ENCODE measurements around the gene C1RL.

- no peak for TF ChIP-seq JUN (IDR thresholded peaks at IDR 0.05)
- no peak for TF ChIP-seq CTCF (IDR thresholded peaks at IDR 0.05)
- TF ChIP-seq POLR2A (IDR thresholded peaks at IDR 0.05; ENCODE audit: low read length), result no peak
- TF ChIP-seq MAX (IDR thresholded peaks at IDR 0.05), result no peak
Measured at GRCh38 chr12:7073946-7074345, 35.1 kb downstream of the C1RL start.
